Naive thymus-derived CD8-positive, alpha-beta T cell (primary cell): ENCODE measurements around the gene DIP2A. TPM values are rescaled to one million over a fixed set of nuclear protein-coding genes. Genes with fewer than 3 reads are reported as not detected.
"Not testable (repeated sequence)": the region's sequence is repeated elsewhere in the genome, so short reads cannot be mapped to it uniquely, and the experiment has no call there.

ENCODE experiments used
- ATAC-seq, 2 donors: fragments of 150-1000 bp; cut with Tn5 transposase in 1 of 2; sonication (Bioruptor Pico), chemical (Tn5 transposase) in 1 of 2; 1 replicate in 1 of 2; 2 replicates in 1 of 2; pipeline ENCODE4 v1.10.0; 2021; ENCODE audit warnings: mild to moderate bottlenecking in 2 of 2, moderate library complexity in 2 of 2
- POLR2A ChIA-PET: fragments of 350-600 bp; sonication (Branson Sonifier 250); formaldehyde crosslinking; loops from one replicate; lab custom pipeline; 2021; ENCODE audit warnings: antibody characterized with exemption; lab: Charles Lee
- DNase-seq, 10 donors: peaks; one replicate each; pipeline versions ENCODE4 v3.0.0 to v3.0.0-alpha.2; 2020 to 2022
- H3K27ac Mint-ChIP-seq, 10 donors: one replicate each; pipeline ENCODE4 v1.8.0; 2020 to 2022; ENCODE audit warnings: mild to moderate bottlenecking in 10 of 10, mixed read lengths in 10 of 10, moderate library complexity in 4 of 10, inconsistent platforms in 1 of 10
- H3K27me3 Mint-ChIP-seq, 5 donors: one replicate each; pipeline ENCODE4 v1.8.0; 2021 to 2022; ENCODE audit warnings: mixed read lengths in 5 of 5
- H3K36me3 Mint-ChIP-seq, 3 donors: one replicate each; pipeline ENCODE4 v1.8.0; 2020 to 2022; ENCODE audit warnings: mixed read lengths in 3 of 3, mild to moderate bottlenecking in 2 of 3, inconsistent platforms in 1 of 3
- H3K4me1 Mint-ChIP-seq, 4 donors: one replicate each; pipeline ENCODE4 v1.8.0; 2021 to 2022; ENCODE audit warnings: mixed read lengths in 4 of 4
- H3K4me3 Mint-ChIP-seq, 10 donors: one replicate each; pipeline ENCODE4 v1.8.0; 2020 to 2022; ENCODE audit warnings: mild to moderate bottlenecking in 10 of 10, mixed read lengths in 10 of 10, moderate library complexity in 6 of 10, inconsistent platforms in 1 of 10
- H3K9me3 Mint-ChIP-seq, 9 donors: one replicate each; pipeline ENCODE4 v1.8.0; 2020 to 2022; ENCODE audit warnings: mixed read lengths in 9 of 9, mild to moderate bottlenecking in 3 of 9, inconsistent platforms in 1 of 9, moderate library complexity in 1 of 9
- polyA plus RNA-seq, 3 donors: library from polyadenylated mRNA; unstranded; fragments of 300-500 nt; fragmentation: Illumina TruSeq; gene quantifications; one replicate each; pipeline ENCODE4 v1.2.3, GENCODE V29; 2021
- total RNA-seq, 8 experiments: library from RNA in 2 of 8; stranded (reverse) in 2 of 8; gene quantifications; one replicate each; pipeline ENCODE4 v1.2.3 and lab custom pipeline; 2021 to 2026

DIP2A gene
- total and polyA plus RNA-seq, 5 experiments from 2014 or later: 26.8 to 163 (median 33.6) TPM

DNA sequence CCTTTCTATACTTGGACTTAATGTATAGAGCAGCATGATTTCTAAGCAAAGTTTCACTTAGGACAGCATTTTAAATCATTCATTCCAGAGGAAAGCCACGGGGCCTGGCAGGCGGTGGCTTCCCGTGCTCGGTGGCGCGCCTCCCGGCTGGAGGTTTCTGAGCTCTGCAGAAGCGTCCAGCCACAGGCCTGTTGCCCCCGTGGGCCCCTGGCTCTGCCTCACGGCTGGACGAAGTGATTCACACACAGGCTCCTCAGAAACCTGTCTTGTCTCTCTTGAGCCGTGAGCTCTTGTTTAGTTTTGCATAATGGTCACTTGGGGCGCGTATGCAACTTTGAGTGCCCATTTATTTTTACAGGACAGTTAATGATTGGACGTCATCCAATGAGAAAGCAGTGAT, 22.1 kb upstream of the DIP2A start:
- H3K27ac Mint-ChIP-seq: peak overlapping the region; percentile 70 to 98 (median 96)
- POLR2A ChIA-PET: interaction anchor here (0.9 to 5.3 kb wide), 3 partner anchors 12 to 208 kb away, joined by 3 to 65 read pairs (median 4); no protein-coding TSS in a partner anchor
- H3K27me3 Mint-ChIP-seq: no peaks in the 10 kb centered on the region
- peaks cover 0 to 73% (median 22%) of the 10 kb centered on the region in 3 donors for H3K36me3 Mint-ChIP-seq
- ATAC-seq (no peak), DNase-seq (no peak)
- H3K9me3 Mint-ChIP-seq: no peaks in the 10 kb centered on the region
- H3K4me1 Mint-ChIP-seq: peaks cover 8 to 38% (median 24%) of the 10 kb centered on the region in 4 donors
- peak overlapping the region in 7 of 10 donors; percentile 68 to 88 (median 82) for H3K4me3 Mint-ChIP-seq

DNA sequence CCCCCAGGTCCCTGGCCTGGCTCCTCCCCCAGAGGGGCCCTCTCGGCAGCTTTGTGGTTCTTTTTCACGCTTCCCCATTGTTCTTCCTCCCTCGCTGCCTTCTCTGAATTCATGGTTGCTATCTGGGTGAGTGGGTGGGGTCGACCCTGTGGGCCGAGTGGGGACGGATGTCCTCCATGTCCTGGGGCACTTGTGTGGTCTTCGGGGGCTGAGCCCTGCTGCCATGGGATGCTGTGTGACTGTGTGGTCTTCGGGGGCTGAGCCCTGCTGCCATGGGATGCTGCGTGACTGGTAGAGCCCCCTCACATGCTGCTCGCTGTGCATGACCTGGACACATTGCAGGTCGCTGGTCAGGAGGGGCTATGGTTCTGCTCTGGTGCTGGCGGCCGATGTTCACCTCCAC, 21.6 kb upstream of the DIP2A start:
- H3K9me3 Mint-ChIP-seq: no peaks in the 10 kb centered on the region
- peak overlapping the region in 9 of 10 donors; percentile 68 to 88 (median 79) for H3K4me3 Mint-ChIP-seq
- H3K27me3 Mint-ChIP-seq: no peaks in the 10 kb centered on the region
- peak overlapping the region; percentile 70 to 98 (median 96) for H3K27ac Mint-ChIP-seq
- H3K36me3 Mint-ChIP-seq: peaks cover 0 to 70% (median 22%) of the 10 kb centered on the region in 3 donors
- POLR2A ChIA-PET: interaction anchor here (0.9 to 5.3 kb wide), 4 partner anchors 12 to 207 kb away, joined by 3 to 65 read pairs (median 5); no protein-coding TSS in a partner anchor
- peaks cover 4 to 34% (median 20%) of the 10 kb centered on the region in 4 donors for H3K4me1 Mint-ChIP-seq
- peak in 1 of 10 donors; percentile 33 for DNase-seq
- ATAC-seq: peak; percentile 20 to 38

DNA sequence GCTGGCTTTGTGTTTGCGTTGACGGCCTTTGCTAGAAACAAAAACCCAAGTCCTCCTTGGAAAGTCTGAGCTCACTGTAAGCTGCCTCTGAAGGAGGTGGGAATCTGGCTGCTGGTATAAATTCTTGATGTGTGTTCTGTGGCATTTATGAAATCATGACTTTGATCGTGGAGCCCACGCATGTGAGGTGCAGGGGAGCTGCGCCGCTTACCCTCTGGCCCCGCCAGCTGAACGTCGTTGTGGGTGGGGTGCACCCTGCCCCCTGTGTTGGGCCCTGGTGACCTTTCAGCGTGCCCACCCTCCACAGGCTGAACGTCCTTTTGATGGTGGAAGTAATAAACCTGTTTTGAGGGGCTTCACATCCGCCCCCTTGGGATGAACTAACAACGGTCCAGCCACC, 21.2 kb upstream of the DIP2A start:
- no peaks in the 10 kb centered on the region for H3K9me3 Mint-ChIP-seq
- peak overlapping the region; percentile 70 to 98 (median 96) for H3K27ac Mint-ChIP-seq
- DNase-seq (peak in 4 of 10 donors; percentile 29 to 63 (median 48)), ATAC-seq (peak; percentile 75 to 77)
- no peaks in the 10 kb centered on the region for H3K27me3 Mint-ChIP-seq
- H3K4me3 Mint-ChIP-seq: peak overlapping the region; percentile 50 to 88 (median 78)
- H3K36me3 Mint-ChIP-seq: peaks cover 0 to 70% (median 23%) of the 10 kb centered on the region in 3 donors
- POLR2A ChIA-PET: interaction anchor here (0.9 to 5.3 kb wide), 4 partner anchors 13 to 207 kb away, joined by 3 to 65 read pairs (median 5); no protein-coding TSS in a partner anchor
- H3K4me1 Mint-ChIP-seq: peaks cover 4 to 30% (median 18%) of the 10 kb centered on the region in 4 donors

DNA sequence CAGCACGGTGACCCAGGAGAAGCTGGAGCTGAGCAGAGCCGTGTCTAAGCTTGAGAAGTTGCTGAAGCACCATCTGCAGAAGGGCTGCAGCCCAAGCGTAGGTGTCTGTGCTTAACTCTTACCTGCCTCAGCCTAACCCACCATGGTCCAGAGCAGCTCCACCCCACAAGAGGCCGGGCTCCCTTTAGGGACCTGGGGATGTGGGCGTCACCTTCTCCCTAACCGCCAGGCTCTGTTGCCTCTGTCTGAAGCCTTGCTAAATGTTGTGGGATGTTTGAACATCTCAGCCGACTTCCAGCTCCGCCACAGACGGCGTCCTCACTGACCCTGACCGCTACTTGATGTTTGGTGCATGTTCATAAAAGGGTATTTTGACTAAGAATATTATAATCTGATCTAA, 20.4 kb upstream of the DIP2A start:
- ATAC-seq: peak; percentile 26 to 32
- DNase-seq: no peak
- peaks cover 4 to 31% (median 20%) of the 10 kb centered on the region in 4 donors for H3K4me1 Mint-ChIP-seq
- POLR2A ChIA-PET: interaction anchor here (2.0 to 5.3 kb wide), 2 partner anchors 13 to 20 kb away, joined by 6 to 65 read pairs; no protein-coding TSS in a partner anchor
- no peaks in the 10 kb centered on the region for H3K9me3 Mint-ChIP-seq
- H3K27me3 Mint-ChIP-seq: no peaks in the 10 kb centered on the region
- H3K4me3 Mint-ChIP-seq: peak overlapping the region in 7 of 10 donors; percentile 29 to 88 (median 82)
- peaks cover 0 to 70% (median 25%) of the 10 kb centered on the region in 3 donors for H3K36me3 Mint-ChIP-seq
- peak overlapping the region in 9 of 10 donors; percentile 70 to 98 (median 96) for H3K27ac Mint-ChIP-seq

DNA sequence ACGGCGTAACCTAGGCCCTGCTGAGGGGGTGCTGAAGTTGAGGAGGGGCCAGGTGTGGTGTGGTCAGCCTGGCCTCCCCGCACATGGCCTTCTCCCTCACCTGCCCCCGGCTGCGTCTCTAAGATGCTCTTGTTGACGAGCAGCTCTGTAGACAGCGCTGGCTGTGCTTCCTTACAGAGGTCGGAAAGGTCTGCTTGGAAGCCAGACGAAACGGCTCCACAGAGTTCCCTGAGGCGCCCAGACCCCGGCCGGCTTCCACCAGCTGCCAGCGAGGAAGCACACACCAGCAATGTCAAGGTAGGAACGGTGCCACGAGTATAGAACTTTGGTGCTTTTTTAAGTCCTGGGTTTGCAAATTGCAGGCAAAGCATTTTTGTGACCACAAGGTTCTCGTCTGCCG, 18.8 kb upstream of the DIP2A start:
- ATAC-seq: no peak
- H3K36me3 Mint-ChIP-seq: peaks cover 0 to 73% (median 22%) of the 10 kb centered on the region in 3 donors
- POLR2A ChIA-PET: no interaction called here

DNA sequence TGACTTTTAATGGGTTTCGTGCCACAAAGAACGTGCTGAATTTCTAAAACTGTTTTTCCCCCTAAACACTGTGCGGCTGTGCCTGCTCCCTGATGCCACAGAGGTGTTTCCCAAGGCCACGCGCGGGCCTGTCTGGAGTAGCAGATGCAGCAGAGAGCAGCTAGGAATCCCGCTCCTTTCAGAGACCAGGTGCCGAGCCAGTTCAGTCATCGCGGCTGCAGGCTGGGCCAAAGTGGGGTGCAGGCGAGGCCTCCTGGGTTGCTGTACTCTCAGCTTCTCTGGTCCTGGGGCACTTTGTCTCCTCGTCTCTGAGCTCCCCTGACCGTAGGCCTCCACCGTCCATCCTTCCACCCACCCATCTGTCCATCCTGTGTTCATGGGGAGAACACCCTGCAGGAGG, 17.4 kb upstream of the DIP2A start:
- Mint-ChIP-seq H3K36me3 (peaks cover 0 to 73% (median 23%) of the 10 kb centered on the region in 3 donors), H3K9me3 (no peaks in the 10 kb centered on the region), H3K4me1 (peaks cover 4 to 39% (median 20%) of the 10 kb centered on the region in 4 donors), H3K4me3 (no peak overlapping the region), H3K27me3 (no peaks in the 10 kb centered on the region), H3K27ac (peak overlapping the region in 3 of 10 donors; percentile 11 to 59 (median 48))
- ATAC-seq (no peak), DNase-seq (no peak)
- POLR2A ChIA-PET: interaction anchor here (2.0 kb wide), 1 partner anchor 9 kb away, joined by 6 read pairs; no protein-coding TSS in a partner anchor

More for the DNA sequence above, 18.8 kb upstream of the DIP2A start:
- no peaks in the 10 kb centered on the region for H3K27me3 Mint-ChIP-seq
- no peak overlapping the region for H3K4me3 Mint-ChIP-seq
- H3K4me1 Mint-ChIP-seq: peaks cover 4 to 39% (median 23%) of the 10 kb centered on the region in 4 donors
- H3K27ac Mint-ChIP-seq: peak overlapping the region in 5 of 10 donors; percentile 41 to 82 (median 56)
- no peaks in the 10 kb centered on the region for H3K9me3 Mint-ChIP-seq
- DNase-seq: no peak

DNA sequence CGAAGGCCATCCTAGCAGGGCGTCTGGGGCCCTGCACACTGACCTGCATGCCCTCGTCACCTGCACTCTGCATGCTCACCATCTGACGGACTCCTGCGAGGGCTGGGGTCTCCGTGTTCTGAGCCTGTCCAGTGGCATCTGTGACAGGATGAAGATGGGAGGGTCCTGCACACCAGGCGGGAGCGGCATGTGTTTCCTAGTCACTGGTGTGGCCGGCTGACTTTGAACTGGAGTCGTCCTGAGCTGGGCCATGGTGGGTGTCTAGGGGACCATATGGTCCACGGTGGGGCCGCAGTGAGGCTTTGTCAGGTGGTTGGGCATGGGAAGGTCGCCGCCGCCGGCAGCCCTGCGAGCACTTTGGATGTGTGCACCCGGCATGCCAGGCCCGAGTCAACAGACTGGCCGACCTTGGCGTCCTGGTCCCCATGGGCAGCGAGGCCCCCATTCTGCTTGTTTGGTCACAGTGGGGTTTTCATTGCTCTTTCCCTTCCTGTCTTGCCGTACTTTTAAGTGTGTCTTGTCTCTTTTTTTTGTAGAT, 16.7 kb upstream of the DIP2A start:
- Mint-ChIP-seq H3K27ac (peak overlapping the region in 2 of 10 donors; percentile 62 to 66), H3K4me3 (no peak overlapping the region), H3K4me1 (peaks cover 4 to 35% (median 16%) of the 10 kb centered on the region in 4 donors), H3K36me3 (peaks cover 0 to 72% (median 23%) of the 10 kb centered on the region in 3 donors), H3K9me3 (no peaks in the 10 kb centered on the region), H3K27me3 (no peaks in the 10 kb centered on the region)
- POLR2A ChIA-PET: interaction anchor here (1.3 to 2.0 kb wide), 3 partner anchors 10 to 18 kb away, joined by 4 to 6 read pairs (median 4); no protein-coding TSS in a partner anchor
- DNase-seq (no peak), ATAC-seq (no peak)

DNA sequence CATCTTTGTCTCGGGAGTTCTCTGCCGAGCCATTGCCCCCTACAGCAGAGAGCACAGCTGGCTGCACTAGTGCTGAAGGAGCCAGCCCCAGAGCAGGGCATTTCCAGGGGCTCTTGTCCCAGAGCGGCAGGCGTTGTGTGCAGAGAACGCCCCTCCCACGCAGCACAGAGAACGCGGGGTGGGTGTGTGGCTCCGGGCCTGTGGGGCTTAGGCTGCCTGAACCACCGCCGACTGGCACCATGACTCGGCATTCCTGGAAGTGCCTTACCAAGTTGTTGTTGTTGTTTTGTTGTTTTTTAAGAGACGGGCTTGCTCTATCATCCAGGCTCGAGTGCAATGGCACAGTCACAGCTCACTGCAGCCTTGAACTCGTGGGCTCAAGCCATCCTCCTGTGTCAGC, 15.8 kb upstream of the DIP2A start:
- ATAC-seq: no peak
- peaks cover 2 to 31% (median 12%) of the 10 kb centered on the region in 4 donors for H3K4me1 Mint-ChIP-seq
- H3K9me3 Mint-ChIP-seq: peaks cover 0 to 2% (median 0%) of the 10 kb centered on the region in 9 donors
- DNase-seq: no peak
- H3K4me3 Mint-ChIP-seq: no peak overlapping the region
- H3K36me3 Mint-ChIP-seq: peaks cover 0 to 66% (median 25%) of the 10 kb centered on the region in 3 donors
- POLR2A ChIA-PET: interaction anchor here (1.3 to 2.0 kb wide), 3 partner anchors 11 to 19 kb away, joined by 4 to 6 read pairs (median 4); no protein-coding TSS in a partner anchor
- no peaks in the 10 kb centered on the region for H3K27me3 Mint-ChIP-seq
- peak overlapping the region in 8 of 10 donors; percentile 32 to 78 (median 62) for H3K27ac Mint-ChIP-seq

DNA sequence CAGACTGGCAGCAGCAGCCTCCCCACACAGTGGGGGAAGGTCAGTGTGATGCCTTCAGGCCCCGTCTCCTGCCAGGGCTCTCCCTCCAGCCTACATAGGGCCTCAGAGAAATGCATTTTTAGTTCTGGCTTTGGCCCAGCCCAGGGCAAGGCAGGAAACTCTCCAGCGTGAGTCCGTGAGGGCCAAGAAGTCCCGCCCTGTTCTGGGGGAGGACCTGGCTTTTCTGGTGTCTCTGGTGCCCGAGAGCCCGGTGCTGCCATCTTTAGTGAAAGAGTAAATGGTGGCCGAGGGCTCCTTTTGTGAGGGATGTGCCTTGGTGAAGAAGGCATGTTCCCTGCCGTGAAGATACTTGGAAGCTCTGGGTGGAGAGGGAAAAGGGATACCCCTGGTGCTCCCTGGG, 14.8 kb upstream of the DIP2A start:
- Mint-ChIP-seq H3K36me3 (peaks cover 7 to 66% (median 32%) of the 10 kb centered on the region in 3 donors), H3K27me3 (no peaks in the 10 kb centered on the region), H3K4me1 (peaks cover 4 to 31% (median 12%) of the 10 kb centered on the region in 4 donors), H3K4me3 (no peak overlapping the region), H3K27ac (peak overlapping the region; percentile 30 to 90 (median 84)), H3K9me3 (peaks cover 0 to 10% (median 5%) of the 10 kb centered on the region in 9 donors)
- no peak for ATAC-seq
- POLR2A ChIA-PET: interaction anchor here (1.8 kb wide), 1 partner anchor 18 kb away, joined by 4 read pairs; no protein-coding TSS in a partner anchor
- no peak for DNase-seq

DNA sequence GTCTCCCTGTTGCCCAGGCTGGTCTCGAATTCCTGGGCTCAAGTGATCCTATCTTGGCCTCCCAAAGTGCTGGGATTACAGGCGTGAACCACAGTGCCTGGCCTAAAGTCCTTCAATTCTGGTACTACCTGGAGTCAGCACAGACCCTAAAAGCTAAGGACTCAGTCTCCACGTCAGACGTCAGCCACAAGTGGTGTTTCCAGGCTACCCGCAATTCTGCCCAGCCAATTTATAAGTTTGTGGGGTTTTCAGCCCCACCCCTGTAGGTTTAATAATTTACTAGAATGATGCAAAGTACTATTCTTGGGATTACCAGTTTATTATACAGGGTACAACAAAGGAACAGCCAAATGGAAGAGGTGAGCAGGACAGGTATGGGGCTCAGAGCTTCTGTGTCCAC, 10.6 kb upstream of the DIP2A start:
- Mint-ChIP-seq H3K27me3 (no peaks in the 10 kb centered on the region), H3K4me1 (peaks cover 5 to 41% (median 18%) of the 10 kb centered on the region in 4 donors), H3K9me3 (peaks cover 0 to 12% (median 5%) of the 10 kb centered on the region in 9 donors), H3K4me3 (peak overlapping the region in 2 of 10 donors; percentile 11 to 19), H3K36me3 (peaks cover 7 to 28% (median 19%) of the 10 kb centered on the region in 3 donors), H3K27ac (peak overlapping the region in 4 of 10 donors; percentile 11 to 65 (median 48))
- POLR2A ChIA-PET: interaction anchor here (1.2 kb wide), 1 partner anchor 9 kb away, joined by 3 read pairs; no protein-coding TSS in a partner anchor
- DNase-seq: no peak
- ATAC-seq: no peak

DNA sequence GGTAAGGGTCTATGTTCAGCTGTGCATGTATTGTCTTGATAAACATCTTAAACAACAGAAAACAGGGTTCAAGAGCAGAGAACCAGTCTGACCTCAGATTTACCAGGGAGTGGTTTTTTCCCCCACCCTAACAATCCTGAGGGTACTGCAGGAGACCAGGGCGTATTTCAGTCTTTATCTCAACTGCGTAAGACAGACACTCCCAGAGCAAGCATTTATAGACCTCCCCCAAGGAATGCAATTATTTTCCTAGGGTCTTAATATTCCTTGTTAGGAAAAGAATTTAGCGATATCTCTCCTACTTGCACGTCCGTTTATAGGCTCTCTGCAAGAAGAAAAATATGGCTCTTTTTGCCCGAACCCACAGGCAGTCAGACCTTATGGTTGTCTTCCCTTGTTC, 9.8 kb upstream of the DIP2A start:
- peaks cover 0 to 12% (median 5%) of the 10 kb centered on the region in 9 donors for H3K9me3 Mint-ChIP-seq
- DNase-seq, H3K4me3 Mint-ChIP-seq, H3K27me3 Mint-ChIP-seq, ATAC-seq: not testable (repeated sequence)
- H3K27ac Mint-ChIP-seq: peak overlapping the region in 1 of 10 donors; percentile 46
- POLR2A ChIA-PET: interaction anchor here (1.2 kb wide), 1 partner anchor 9 kb away, joined by 3 read pairs; no protein-coding TSS in a partner anchor
- peaks cover 8 to 46% (median 17%) of the 10 kb centered on the region in 4 donors for H3K4me1 Mint-ChIP-seq
- H3K36me3 Mint-ChIP-seq: peaks cover 7 to 26% (median 19%) of the 10 kb centered on the region in 3 donors

DNA sequence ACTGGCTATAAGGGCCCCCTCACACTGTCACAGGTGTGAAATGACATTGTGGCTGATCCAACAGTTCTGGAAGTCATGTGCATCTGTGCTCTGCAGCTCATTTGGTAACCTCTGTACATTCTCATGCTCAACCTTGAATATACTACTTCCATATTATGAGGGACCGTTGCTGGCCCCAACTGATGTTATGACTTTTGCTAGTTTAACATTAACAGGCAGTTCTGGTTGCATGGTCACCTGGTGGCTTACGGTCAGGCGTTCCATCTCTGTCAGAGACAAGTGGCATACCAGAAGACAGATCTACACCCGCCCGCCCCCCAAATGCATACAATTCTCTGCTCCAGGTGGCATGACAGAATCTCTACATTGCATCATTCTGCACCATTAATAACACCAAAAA, 6.0 kb upstream of the DIP2A start:
- no peaks in the 10 kb centered on the region for H3K27me3 Mint-ChIP-seq
- no peak for ATAC-seq
- POLR2A ChIA-PET: interaction anchor here (0.9 kb wide), 1 partner anchor 15 kb away, joined by 3 read pairs; no protein-coding TSS in a partner anchor

More for the DNA sequence above, 6.0 kb upstream of the DIP2A start:
- no peak for DNase-seq
- peaks cover 14 to 72% (median 36%) of the 10 kb centered on the region in 4 donors for H3K4me1 Mint-ChIP-seq
- H3K4me3 Mint-ChIP-seq: no peak overlapping the region
- peak overlapping the region in 1 of 10 donors; percentile 19 for H3K27ac Mint-ChIP-seq
- H3K36me3 Mint-ChIP-seq: peaks cover 7 to 19% (median 9%) of the 10 kb centered on the region in 3 donors
- H3K9me3 Mint-ChIP-seq: peaks cover 0 to 12% (median 5%) of the 10 kb centered on the region in 9 donors
